Mucosa of rectum (tissue), 2 donors: ENCODE measurements around the gene RAB24.
"Not testable (repeated sequence)": the region's sequence is repeated elsewhere in the genome, so short reads cannot be mapped to it uniquely, and the experiment has no call there.

Experiments
- H3K27ac ChIP-seq, 2 donors: one replicate each; pipeline ENCODE4 v1.7.0; 2013; ENCODE audit warnings: inconsistent platforms in 2 of 2, low read depth in 2 of 2, low read length in 2 of 2
- H3K27me3 ChIP-seq, 2 donors: one replicate each; pipeline ENCODE4 v1.7.0; 2013; ENCODE audit warnings: low read length in 2 of 2; ENCODE audit not compliant: control insufficient read depth in 2 of 2, insufficient read depth in 2 of 2
- H3K36me3 ChIP-seq, 2 donors: one replicate each; pipeline ENCODE4 v1.7.0; 2013; ENCODE audit warnings: low read length in 2 of 2; ENCODE audit not compliant: control insufficient read depth in 2 of 2, insufficient read depth in 2 of 2
- H3K4me1 ChIP-seq, 2 donors: one replicate each; pipeline ENCODE4 v1.7.0; 2013; ENCODE audit warnings: low read length in 2 of 2, mild to moderate bottlenecking in 1 of 2; ENCODE audit not compliant: control insufficient read depth in 2 of 2, insufficient read depth in 2 of 2
- H3K4me3 ChIP-seq, 2 donors: one replicate each; pipeline ENCODE4 v1.7.0; 2013; ENCODE audit warnings: low read length in 2 of 2
- H3K9ac ChIP-seq, 2 donors: one replicate each; pipeline ENCODE4 v1.7.0; 2013; ENCODE audit warnings: low read length in 2 of 2, low read depth in 1 of 2, mild to moderate bottlenecking in 1 of 2
- H3K9me3 ChIP-seq, 2 donors: one replicate each; pipeline ENCODE4 v1.7.0; 2013; ENCODE audit warnings: low read length in 2 of 2; ENCODE audit not compliant: control insufficient read depth in 2 of 2
- donor health status: healthy.
- donor health status: Normal muscosa, but diverticular disease.

The RAB24 gene

DNA sequence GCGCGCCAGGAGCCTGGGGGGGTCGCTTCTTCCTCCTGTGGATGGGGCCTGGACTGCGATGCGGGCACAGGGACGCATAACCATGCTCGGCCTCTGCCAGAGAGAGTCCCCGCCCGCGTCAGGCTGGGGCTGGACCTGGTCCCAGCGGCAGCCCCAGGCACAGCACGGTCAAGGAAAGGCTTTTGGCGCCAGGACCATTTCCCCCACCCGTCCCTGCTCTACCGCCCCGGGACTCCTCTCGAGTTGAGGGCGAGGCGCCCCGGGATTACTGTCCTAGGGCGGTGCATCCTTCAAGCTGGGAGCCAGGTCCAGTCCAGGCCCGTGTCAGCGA is 7.8 kb upstream of the RAB24 start:
- Histone ChIP-seq H3K4me3 (peak overlapping the region; percentile 62 to 67), H3K4me1 (peaks cover 13 to 35% of the 10 kb centered on the region in 2 donors), H3K9me3 (no peaks in the 10 kb centered on the region), H3K27me3 (no peaks in the 10 kb centered on the region), H3K36me3 (peaks cover 10 to 14% of the 10 kb centered on the region in 2 donors), H3K9ac (peak overlapping the region; percentile 32 to 51), H3K27ac (peak overlapping the region in 1 of 2 donors; percentile 58)

DNA sequence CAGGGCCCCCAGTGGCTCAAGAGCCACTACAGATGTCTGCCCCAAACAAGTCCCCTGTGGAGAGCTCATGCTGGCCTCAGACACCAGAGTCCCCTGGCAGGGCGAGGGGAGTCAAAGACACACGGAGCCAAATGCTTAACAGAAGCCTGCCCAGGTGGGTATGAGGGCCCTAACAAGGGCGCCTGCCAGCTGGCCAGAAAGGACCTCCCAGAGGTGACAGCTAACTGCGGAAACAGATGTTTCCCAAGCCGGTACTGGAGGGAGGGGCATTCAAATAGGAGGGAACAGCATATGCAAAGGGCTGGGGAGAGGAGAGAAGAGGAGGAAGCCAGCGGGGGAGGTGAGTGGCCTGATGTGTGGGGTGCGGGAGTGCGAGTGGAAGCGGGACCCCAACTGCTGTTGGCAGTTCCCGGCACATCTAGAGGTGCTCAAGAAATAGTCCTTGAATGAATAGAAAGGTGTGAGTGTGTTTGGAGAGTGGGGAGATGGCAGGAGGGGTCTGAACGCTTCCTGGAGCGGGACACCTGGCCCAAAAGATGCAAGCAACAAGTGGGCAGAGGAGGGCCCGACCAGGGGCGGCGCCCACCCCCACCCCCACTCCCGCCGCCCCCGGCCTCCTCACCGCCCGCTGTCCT is 7.4 kb upstream of the RAB24 start:
- H3K36me3 ChIP-seq = peaks cover 15 to 19% of the 10 kb centered on the region in 2 donors
- peak overlapping the region; percentile 24 to 51 for H3K9ac ChIP-seq
- H3K9me3 ChIP-seq = no peaks in the 10 kb centered on the region
- H3K4me1 ChIP-seq = peaks cover 14 to 35% of the 10 kb centered on the region in 2 donors
- peak overlapping the region; percentile 62 to 67 for H3K4me3 ChIP-seq
- H3K27ac ChIP-seq = peak overlapping the region in 1 of 2 donors; percentile 23
- H3K27me3 ChIP-seq = no peaks in the 10 kb centered on the region

DNA sequence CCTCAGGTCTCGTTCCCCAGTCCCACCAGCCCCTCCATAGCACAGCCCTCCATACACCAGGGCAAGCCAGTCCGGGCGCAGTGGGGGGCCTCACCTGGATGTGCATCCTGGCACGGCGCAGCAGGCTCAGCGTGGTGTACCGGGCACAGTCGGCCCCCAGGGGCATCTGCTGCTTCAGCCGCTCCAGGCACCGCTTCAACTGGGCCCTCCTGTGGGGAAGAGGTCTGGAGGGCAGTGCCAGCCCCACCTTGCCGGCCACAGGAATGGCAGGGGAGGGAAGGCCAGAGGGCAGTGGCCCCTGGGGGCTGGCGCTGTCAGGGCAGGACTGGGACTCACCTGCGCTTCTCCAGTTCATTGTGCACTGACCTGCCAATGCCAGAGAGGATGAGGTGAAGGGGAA is 6.8 kb upstream of the RAB24 start:
- H3K27me3 ChIP-seq = no peaks in the 10 kb centered on the region
- no peak overlapping the region for H3K9ac ChIP-seq
- H3K9me3 ChIP-seq = no peaks in the 10 kb centered on the region
- peaks cover 20 to 35% of the 10 kb centered on the region in 2 donors for H3K4me1 ChIP-seq
- peak overlapping the region in 1 of 2 donors; percentile 23 for H3K27ac ChIP-seq
- peak overlapping the region in 1 of 2 donors; percentile 67 for H3K4me3 ChIP-seq
- peaks cover 20 to 24% of the 10 kb centered on the region in 2 donors for H3K36me3 ChIP-seq

DNA sequence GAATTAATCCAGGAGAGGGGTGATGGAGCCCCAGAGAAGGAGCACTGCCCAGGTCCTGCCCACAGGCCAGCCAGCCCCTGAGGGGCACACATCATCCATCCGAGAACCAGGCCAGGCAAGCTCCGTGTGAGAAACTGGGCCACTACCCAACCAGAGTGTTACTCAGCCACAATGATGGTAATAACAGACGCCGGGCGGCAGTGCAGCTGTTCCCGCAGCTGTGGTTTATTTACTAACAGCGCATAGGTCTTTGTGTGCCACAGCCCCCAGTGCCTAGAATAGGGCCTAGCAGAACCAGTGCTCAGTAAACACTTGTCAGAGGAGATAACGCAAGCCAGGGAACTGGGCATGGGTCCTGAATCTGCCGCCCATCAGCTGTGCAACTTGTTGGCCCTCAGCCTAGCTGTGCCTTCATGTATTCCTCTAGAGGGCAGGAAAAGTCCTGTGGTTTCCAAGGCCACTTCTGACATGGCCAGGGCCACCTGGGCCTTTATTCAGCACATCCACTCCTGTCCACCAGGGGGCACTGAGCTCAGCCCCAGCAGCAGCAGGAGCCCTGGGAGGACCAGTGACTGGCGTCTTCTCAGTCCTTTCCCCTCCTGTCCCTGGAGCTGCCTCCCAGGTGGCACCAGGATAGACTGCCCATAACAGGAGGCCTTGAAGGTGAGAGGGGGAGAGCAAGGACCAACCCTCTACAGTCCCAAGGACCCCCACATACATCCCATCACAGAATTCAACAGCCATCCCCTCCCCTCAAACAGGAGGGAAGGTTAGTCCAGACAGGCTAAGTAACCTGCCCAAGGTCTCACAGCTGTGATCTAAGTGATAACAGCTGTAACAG is 6.1 kb upstream of the RAB24 start:
- H3K9me3 ChIP-seq = no peaks in the 10 kb centered on the region
- no peak overlapping the region for H3K4me3 ChIP-seq
- peak overlapping the region in 1 of 2 donors; percentile 19 for H3K27ac ChIP-seq
- peaks cover 27 to 42% of the 10 kb centered on the region in 2 donors for H3K4me1 ChIP-seq
- no peaks in the 10 kb centered on the region for H3K27me3 ChIP-seq
- peaks cover 22 to 24% of the 10 kb centered on the region in 2 donors for H3K36me3 ChIP-seq
- H3K9ac ChIP-seq = no peak overlapping the region

DNA sequence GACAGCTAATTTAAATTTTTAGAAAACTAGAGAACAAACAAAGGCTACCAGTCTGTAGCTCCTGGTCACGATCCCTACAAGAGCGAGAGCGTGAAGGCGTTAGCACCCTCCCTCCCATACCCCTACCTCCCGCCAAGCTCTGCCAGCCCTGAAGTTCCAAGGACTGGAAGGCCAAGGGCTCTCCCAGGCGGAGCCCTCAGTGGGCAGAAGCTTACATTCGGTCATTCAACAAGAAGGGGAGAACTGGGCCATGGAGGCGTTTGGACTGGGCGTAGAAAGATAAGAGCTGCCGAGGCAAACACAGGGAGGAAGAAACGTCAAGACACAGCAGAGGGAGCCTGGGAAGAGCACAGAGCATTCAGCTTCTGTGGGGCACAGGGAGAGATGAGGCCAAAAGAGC is 5.2 kb upstream of the RAB24 start:
- Histone ChIP-seq H3K27me3 (no peaks in the 10 kb centered on the region), H3K27ac (peak overlapping the region in 1 of 2 donors; percentile 16), H3K9me3 (no peaks in the 10 kb centered on the region), H3K4me1 (peaks cover 33 to 45% of the 10 kb centered on the region in 2 donors), H3K4me3 (no peak overlapping the region), H3K9ac (peak overlapping the region in 1 of 2 donors; percentile 14), H3K36me3 (peaks cover 22 to 24% of the 10 kb centered on the region in 2 donors)

DNA sequence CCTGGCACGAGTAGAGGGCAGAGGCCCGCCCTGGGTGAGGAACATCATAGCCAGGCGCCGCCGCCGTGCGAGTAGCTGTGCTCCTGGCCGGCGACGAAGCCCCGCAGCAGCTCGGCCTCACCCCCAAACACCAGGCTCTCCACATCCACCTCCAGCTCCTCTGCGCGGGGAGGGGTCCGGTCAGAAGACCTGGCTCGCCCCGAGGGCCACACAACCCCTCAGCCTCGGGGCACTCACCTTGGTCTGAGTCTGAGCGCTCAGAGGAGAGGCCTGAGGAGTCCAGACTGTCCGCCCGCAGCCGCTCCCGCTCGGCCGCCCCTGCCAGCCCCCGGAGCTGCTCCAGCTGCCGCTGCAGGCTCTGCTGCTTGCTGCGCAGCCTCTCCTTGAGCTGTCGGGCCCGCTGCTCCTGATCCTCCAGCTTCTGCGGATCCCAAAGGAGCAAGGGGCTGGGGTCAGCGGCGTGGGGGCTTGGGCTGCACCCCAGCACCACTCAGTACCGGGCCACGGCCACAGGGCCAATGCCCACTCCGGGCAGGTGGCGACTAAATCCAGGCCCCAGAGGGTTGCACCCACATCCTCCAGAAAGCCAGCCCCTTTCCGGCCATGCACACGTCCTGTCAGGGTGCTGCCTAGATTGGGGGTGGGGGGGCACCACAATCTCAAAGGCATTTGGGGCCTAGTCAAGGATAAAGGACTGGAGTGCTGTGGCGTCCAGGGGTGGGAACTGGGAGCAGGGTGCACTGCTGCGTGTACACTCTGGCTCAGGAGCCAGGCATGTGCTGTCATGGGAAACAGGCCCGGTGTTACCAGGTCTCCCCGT is 4.2 kb upstream of the RAB24 start:
- H3K4me1 ChIP-seq = peaks cover 31 to 43% of the 10 kb centered on the region in 2 donors
- no peaks in the 10 kb centered on the region for H3K9me3 ChIP-seq
- no peak overlapping the region for H3K4me3 ChIP-seq
- H3K27ac ChIP-seq = peak overlapping the region in 1 of 2 donors; percentile 25
- H3K36me3 ChIP-seq = peaks cover 22 to 24% of the 10 kb centered on the region in 2 donors
- no peaks in the 10 kb centered on the region for H3K27me3 ChIP-seq
- no peak overlapping the region for H3K9ac ChIP-seq

DNA sequence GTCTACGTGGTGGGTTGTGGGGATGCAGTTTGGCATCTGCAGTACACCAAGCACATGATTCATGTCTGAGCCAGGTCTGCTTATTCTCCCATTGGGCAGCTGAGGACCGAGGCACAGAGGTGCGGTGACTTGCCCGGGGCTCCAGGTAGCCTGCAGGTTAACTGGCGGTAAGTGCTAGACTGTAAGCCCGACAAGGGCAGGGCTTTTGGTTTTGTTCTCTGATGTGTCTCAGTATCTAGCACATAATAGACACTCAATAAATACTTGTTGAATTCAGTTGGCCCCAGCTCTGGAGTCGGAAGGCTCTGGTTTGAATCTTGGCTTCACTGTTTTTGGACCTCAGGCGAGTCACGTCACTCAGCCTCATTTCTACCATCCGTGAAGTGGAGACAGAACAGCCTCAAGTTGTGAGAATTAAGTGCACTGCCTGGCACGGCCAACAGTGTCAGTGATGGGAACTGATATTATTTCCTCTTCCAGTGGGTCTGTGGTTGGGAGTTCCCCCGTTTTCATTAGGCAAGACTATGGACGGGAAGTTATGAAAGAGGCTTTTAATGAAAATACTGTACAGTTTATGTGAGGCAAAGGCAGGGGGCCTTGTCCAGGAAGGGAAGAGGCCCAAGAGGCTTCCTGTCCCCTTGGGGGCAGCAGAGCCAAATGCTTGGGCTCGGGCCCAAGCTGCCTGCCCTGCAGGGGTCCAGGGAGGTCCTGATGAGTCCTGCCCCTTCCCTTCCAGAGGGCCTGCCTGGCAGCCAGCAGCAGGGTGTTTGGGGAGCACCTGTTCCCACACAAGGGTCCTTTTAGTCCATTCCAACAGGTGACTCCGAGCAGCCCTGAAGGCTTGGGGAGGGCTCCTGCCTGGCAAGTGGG is 3.4 kb upstream of the RAB24 start:
- H3K27ac ChIP-seq = peak overlapping the region; percentile 25 to 29

DNA sequence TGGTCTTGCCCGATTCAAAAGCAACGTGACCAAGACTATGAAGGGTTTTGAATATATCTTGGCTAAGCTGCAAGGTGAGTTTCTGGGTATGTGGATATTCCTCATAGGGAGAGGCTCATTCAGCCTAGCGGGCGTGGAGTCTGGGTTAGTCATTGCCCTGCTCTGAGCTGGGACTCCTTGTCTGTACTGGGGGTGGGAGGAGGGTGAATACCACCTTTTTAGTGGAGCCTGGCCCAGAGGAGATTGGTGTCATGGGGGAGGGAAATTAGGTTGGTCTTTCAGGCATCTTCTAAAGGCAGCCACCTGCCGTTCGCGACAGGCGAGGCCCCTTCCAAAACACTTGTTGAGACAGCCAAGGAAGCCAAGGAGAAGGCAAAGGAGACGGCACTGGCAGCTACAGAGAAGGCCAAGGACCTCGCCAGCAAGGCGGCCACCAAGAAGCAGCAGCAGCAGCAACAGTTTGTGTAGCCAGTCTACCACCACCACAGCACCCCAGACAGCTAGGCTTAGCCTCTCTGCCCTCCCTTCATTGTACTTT is 2.7 kb upstream of the RAB24 start:
- Histone ChIP-seq H3K36me3 (peaks cover 22 to 24% of the 10 kb centered on the region in 2 donors), H3K4me1 (peaks cover 35 to 51% of the 10 kb centered on the region in 2 donors)
- H3K27ac ChIP-seq, H3K9me3 ChIP-seq, H3K27me3 ChIP-seq, H3K9ac ChIP-seq, H3K4me3 ChIP-seq: not testable (repeated sequence)

More for the DNA sequence above, 3.4 kb upstream of the RAB24 start:
- H3K36me3 ChIP-seq = peaks cover 22 to 24% of the 10 kb centered on the region in 2 donors
- H3K9ac ChIP-seq = no peak overlapping the region
- peaks cover 33 to 47% of the 10 kb centered on the region in 2 donors for H3K4me1 ChIP-seq
- no peaks in the 10 kb centered on the region for H3K27me3 ChIP-seq
- no peaks in the 10 kb centered on the region for H3K9me3 ChIP-seq
- no peak overlapping the region for H3K4me3 ChIP-seq
